Heart right ventricle (tissue), 16 donors: Measurements from ENCODE around the gene CTNS. TPM values are rescaled to one million over a fixed set of nuclear protein-coding genes. Genes with fewer than 3 reads are reported as not detected.

Source experiments
- ATAC-seq, 8 donors: fragments of 200-7000 bp; cut with Tn5 transposase; one replicate each; pipeline ENCODE4 v1.9.1; 2020; ENCODE audit warnings: mild to moderate bottlenecking in 8 of 8, moderate library complexity in 8 of 8, moderate number of reproducible peaks in 1 of 8
- DNase-seq, 2 donors: peaks; one replicate each; pipeline ENCODE4 v3.0.0-alpha.2; 2020
- H3K27ac ChIP-seq, 10 donors: fragments of 200-600 bp; sonication (generic) in 2 of 10; one replicate each; pipeline versions ENCODE4 v1.5.0 to v1.8.0; 2020 to 2022; ENCODE audit warnings: mild to moderate bottlenecking in 3 of 10
- H3K27me3 ChIP-seq, 7 donors: fragments of 200-600 bp; one replicate each; pipeline ENCODE4 v1.8.0; 2021 to 2022; ENCODE audit warnings: mild to moderate bottlenecking in 2 of 7
- H3K36me3 ChIP-seq, 9 donors: fragments of 200-600 bp; sonication (generic) in 1 of 9; one replicate each; pipeline versions ENCODE4 v1.5.0 to v1.8.0; 2020 to 2022; ENCODE audit warnings: mild to moderate bottlenecking in 2 of 9
- H3K4me1 ChIP-seq, 9 donors: fragments of 200-600 bp; sonication (generic) in 1 of 9; one replicate each; pipeline versions ENCODE4 v1.5.0 to v1.8.0; 2020 to 2022; ENCODE audit warnings: mild to moderate bottlenecking in 4 of 9
- H3K4me3 ChIP-seq, 10 donors: fragments of 200-600 bp; sonication (generic) in 2 of 10; one replicate each; pipeline versions ENCODE4 v1.5.0 to v1.8.0; 2020 to 2022; ENCODE audit warnings: mild to moderate bottlenecking in 7 of 10, moderate library complexity in 2 of 10
- H3K9me3 ChIP-seq, 11 donors: fragments of 200-600 bp in 10 of 11; sonication (generic) in 2 of 11; one replicate each; pipeline versions ENCODE4 v1.5.0 to v1.8.0; 2013 to 2022; ENCODE audit warnings: mild to moderate bottlenecking in 2 of 11, control low read depth in 1 of 11, moderate library complexity in 1 of 11
- CTCF ChIP-seq, 9 donors: fragments of 200-600 bp; sonication (generic) in 2 of 9; IDR thresholded peaks; one replicate each; pipeline versions ENCODE4 v1.5.0 to v1.8.0; 2021 to 2022; ENCODE audit warnings: antibody characterized with exemption in 9 of 9, mild to moderate bottlenecking in 5 of 9, moderate library complexity in 1 of 9
- WGBS, 2 donors: extraction: QIAGEN DNeasy Blood & Tissue Kit; methylation state at CpG; one replicate each; pipeline ENCODE4 v1.1.7; 2013; ENCODE audit warnings: inconsistent platforms in 1 of 2; 5-methylcytosine and 5-hydroxymethylcytosine counted together
- intact Hi-C, 10 donors: fragments of 100-400 bp; cut with DNase I; formaldehyde crosslinking; loops; one replicate each; pipeline versions ENCODE4 v1.11.1 to v1.14.2; 2022
- polyA plus RNA-seq, 2 donors: library from polyadenylated mRNA; stranded (reverse); fragments of 200-250 nt; gene quantifications; one replicate each; pipeline ENCODE4 v1.2.3, GENCODE V29; 2013
- total RNA-seq, 10 donors: library from RNA; stranded (reverse); fragmentation: NEBNext Ultra II Directional in 3 of 10; extraction: Animal tissue kit (Norgen Biotek cat#: 25700) in 3 of 10; gene quantifications; one replicate each; pipeline versions ENCODE4 v1.2.1 to v1.2.4, GENCODE V29; 2021 to 2023
- donor health status: Arrhythmogenic right ventricular cardiomyopathy.
- donor health status: ischemic (EF 13 %, LVEDD 7.1; RV severe dilation, severe dysfunction).
- donor health status: healthy with polysubstance abuse.
- donor health status: DM: no; HTN: yes; CAD: no.
- donor health status: DM: no; HTN: no; CAD: no.
- donor health status: ischemic (EF 25% LVEDD 6.9; RV normal size, moderate dysfunction).
- donor health status: ischemic (EF 25% LVEDD 5.7; RV mildly dilated, moderate dysfunction).
- donor health status: healthy.
- donor health status: DM: yes; HTN: yes; CAD: no.
- donor health status: Ischemic cardiomyopathy.
- donor health status: ischemic (EF 35%, LVEDD 5.7; RV mildly dilated, moderate dysfunction).
- donor health status: nonischemic (EF 11% LVEDD 7.7; RV severe dilation, severe dysfunction).
- donor health status: DM: yes; HTN: yes; CAD: no.
- donor health status: PGD.
- donor health status: ischemic (EF 29% LVEDD 5.4; RV normal size, mild dysfunction).
- donor health status: nonischemic (EF 23%, LVEDD 6.1; RV moderate dilation, normal function).

The CTNS gene
- total and polyA plus RNA-seq, 12 donors, result 5.2 to 11.8 (median 7.6) TPM

GRCh38 chr17:3592216-3592860, 44.2 kb upstream of the CTNS start:
- DNase-seq, result no peak
- Histone ChIP-seq H3K36me3 (peaks cover 0 to 57% (median 21%) of the 10 kb centered on the region in 9 donors), H3K27ac (no peak overlapping the region), H3K4me1 (peaks cover 5 to 20% (median 13%) of the 10 kb centered on the region in 9 donors), H3K4me3 (no peak overlapping the region), H3K27me3 (no peaks in the 10 kb centered on the region), H3K9me3 (no peaks in the 10 kb centered on the region)
- intact Hi-C loops, result no loop called here
- no peak for ATAC-seq
- 94% methylated on average over 15 of the region's 15 CpGs for whole genome bisulfite sequencing, 2 donors
- TF ChIP-seq CTCF (IDR thresholded peaks at IDR 0.05), result no peak

GRCh38 chr17:3593384-3593783, 43.2 kb upstream of the CTNS start:
- Histone ChIP-seq H3K36me3 (peaks cover 0 to 52% (median 15%) of the 10 kb centered on the region in 9 donors), H3K4me1 (peaks cover 5 to 20% (median 13%) of the 10 kb centered on the region in 9 donors), H3K4me3 (no peak overlapping the region), H3K9me3 (no peaks in the 10 kb centered on the region), H3K27me3 (no peaks in the 10 kb centered on the region), H3K27ac (peak overlapping the region in 3 of 10 donors; percentile 55 to 78 (median 68))
- intact Hi-C loops, result no loop called here
- 95% methylated on average over 5 of the region's 5 CpGs for WGBS, 2 donors
- ATAC-seq, result no peak
- no peak for DNase-seq
- no peak for TF ChIP-seq CTCF (IDR thresholded peaks at IDR 0.05)

- no peaks in the 10 kb centered on the region for H3K9me3 ChIP-seq
- H3K36me3 ChIP-seq, result peaks cover 0 to 43% (median 15%) of the 10 kb centered on the region in 9 donors
- H3K4me3 ChIP-seq, result no peak overlapping the region
- intact Hi-C loops, result no loop called here
- peak; percentile 29 to 74 (median 57) for ATAC-seq
- no peak for TF ChIP-seq CTCF (IDR thresholded peaks at IDR 0.05)
- WGBS, 2 donors, result 30 to 43% methylated on average over 11 of the region's 11 CpGs
- DNase-seq, result peak; percentile 32 to 39
- peaks cover 5 to 20% (median 13%) of the 10 kb centered on the region in 9 donors for H3K4me1 ChIP-seq
- H3K27me3 ChIP-seq, result no peaks in the 10 kb centered on the region
- peak overlapping the region in 7 of 10 donors; percentile 23 to 78 (median 42) for H3K27ac ChIP-seq
Measured at GRCh38 chr17:3594051-3594800, 42.3 kb upstream of the CTNS start.

GRCh38 chr17:3594976-3595375, 41.6 kb upstream of the CTNS start:
- Histone ChIP-seq H3K4me1 (peaks cover 5 to 20% (median 13%) of the 10 kb centered on the region in 9 donors), H3K27me3 (no peaks in the 10 kb centered on the region), H3K36me3 (peaks cover 0 to 36% (median 8%) of the 10 kb centered on the region in 9 donors), H3K27ac (peak overlapping the region in 4 of 10 donors; percentile 35 to 78 (median 47)), H3K9me3 (no peaks in the 10 kb centered on the region), H3K4me3 (no peak overlapping the region)
- DNase-seq (no peak), ATAC-seq (no peak)
- no peak for TF ChIP-seq CTCF (IDR thresholded peaks at IDR 0.05)
- intact Hi-C loops, result no loop called here
- 67 to 68% methylated on average over 15 of the region's 15 CpGs for WGBS, 2 donors
